H9 (cell line): ENCODE results near the gene PP2D1. TPM values are rescaled to one million over a fixed set of nuclear protein-coding genes. Genes with fewer than 3 reads are reported as not detected.

ENCODE experiments used
- DNase-seq: peaks from one replicate; pipeline ENCODE4 v3.0.0-alpha.2; 2017
- H2AFZ ChIP-seq: one replicate; pipeline ENCODE4 v1.6.1; 2013; ENCODE audit warnings: mild to moderate bottlenecking, low read length, control low read depth, moderate library complexity
- H2AK5ac ChIP-seq: 2 replicates; pipeline ENCODE4 v1.6.1; 2013; ENCODE audit warnings: low read length, control low read depth, mixed read lengths; ENCODE audit not compliant: insufficient read length
- H2BK120ac ChIP-seq: one replicate; pipeline ENCODE4 v1.6.1; 2013; ENCODE audit warnings: low read depth, mild to moderate bottlenecking, low read length, control low read depth, inconsistent platforms; ENCODE audit not compliant: poor library complexity, severe bottlenecking
- H2BK12ac ChIP-seq: 2 replicates; pipeline ENCODE4 v1.6.1; 2013; ENCODE audit warnings: low read length, control low read depth, mixed read lengths, low read depth; ENCODE audit not compliant: insufficient read length
- H2BK15ac ChIP-seq: 2 replicates; pipeline ENCODE4 v1.6.1; 2013; ENCODE audit warnings: low read depth, low read length, control low read depth
- H2BK20ac ChIP-seq: one replicate; pipeline ENCODE4 v1.6.1; 2013; ENCODE audit warnings: low read depth, mild to moderate bottlenecking, low read length, control low read depth, inconsistent platforms; ENCODE audit not compliant: poor library complexity, severe bottlenecking
- H2BK5ac ChIP-seq: 2 replicates; pipeline ENCODE4 v1.6.1; 2013; ENCODE audit warnings: low read length, control low read depth, mixed read lengths; ENCODE audit not compliant: insufficient read length
- H3K14ac ChIP-seq: 2 replicates; pipeline ENCODE4 v1.6.1; 2013; ENCODE audit warnings: low read length, control low read depth; ENCODE audit not compliant: insufficient read depth
- H3K18ac ChIP-seq: 2 replicates; pipeline ENCODE4 v1.6.1; 2013; ENCODE audit warnings: low read depth, mild to moderate bottlenecking, mixed read lengths, low read length, control low read depth; ENCODE audit not compliant: insufficient read length
- H3K23ac ChIP-seq: 2 replicates; pipeline ENCODE4 v1.6.1; 2013; ENCODE audit warnings: low read length, control low read depth, mixed read lengths, low read depth; ENCODE audit not compliant: insufficient read length
- H3K23me2 ChIP-seq: 2 replicates; pipeline ENCODE4 v1.6.1; 2013; ENCODE audit warnings: low read depth, mild to moderate bottlenecking, mixed read lengths, low read length, control low read depth; ENCODE audit not compliant: insufficient read length, poor library complexity, severe bottlenecking
- H3K27ac ChIP-seq: 2 replicates; pipeline ENCODE4 v1.5.1; 2013; ENCODE audit warnings: low read length, control low read depth, mixed read lengths, low read depth; ENCODE audit not compliant: insufficient read length
- H3K27me3 ChIP-seq: 2 replicates; pipeline ENCODE4 v1.6.1; 2013; ENCODE audit warnings: low read length, control low read depth, inconsistent platforms; ENCODE audit not compliant: insufficient read depth
- H3K4ac ChIP-seq: 2 replicates; pipeline ENCODE4 v1.6.1; 2013; ENCODE audit warnings: low read depth, mild to moderate bottlenecking, control low read depth, inconsistent platforms, low read length, moderate library complexity
- H3K4me1 ChIP-seq: 2 replicates; pipeline ENCODE4 v1.6.1; 2013; ENCODE audit warnings: low read length, control low read depth, inconsistent platforms; ENCODE audit not compliant: insufficient read depth
- H3K4me2 ChIP-seq: 2 replicates; pipeline ENCODE4 v1.6.1; 2013; ENCODE audit warnings: low read length, control low read depth, mixed read lengths; ENCODE audit not compliant: insufficient read length, insufficient read depth
- H3K56ac ChIP-seq: 2 replicates; pipeline ENCODE4 v1.6.1; 2013; ENCODE audit warnings: low read depth, mild to moderate bottlenecking, mixed read lengths, low read length, control low read depth; ENCODE audit not compliant: insufficient read length
- H3K79me1 ChIP-seq: 2 replicates; pipeline ENCODE4 v1.6.1; 2013; ENCODE audit warnings: low read depth, mild to moderate bottlenecking, moderate library complexity, low read length, control low read depth, inconsistent platforms; ENCODE audit not compliant: insufficient read depth, poor library complexity, severe bottlenecking
- H3K79me2 ChIP-seq: 2 replicates; pipeline ENCODE4 v1.6.1; 2013; ENCODE audit warnings: low read length, control low read depth, inconsistent platforms; ENCODE audit not compliant: insufficient read depth
- H3K9ac ChIP-seq: 2 replicates; pipeline ENCODE4 v1.6.1; 2013; ENCODE audit warnings: low read length, control low read depth, mixed read lengths; ENCODE audit not compliant: insufficient read length; ENCODE audit errors: extremely low read depth
- H3K9me3 ChIP-seq: one replicate; pipeline ENCODE4 v1.6.1; 2013; ENCODE audit warnings: low read depth, low read length, inconsistent platforms; ENCODE audit not compliant: control insufficient read depth
- H3T11ph ChIP-seq: one replicate; pipeline ENCODE4 v1.6.1; 2013; ENCODE audit warnings: mild to moderate bottlenecking, low read length, control low read depth, inconsistent platforms
- H4K20me1 ChIP-seq: one replicate; pipeline ENCODE4 v1.6.1; 2013; ENCODE audit not compliant: control insufficient read depth, insufficient read length, insufficient read depth
- H4K5ac ChIP-seq: 2 replicates; pipeline ENCODE4 v1.6.1; 2013; ENCODE audit warnings: low read depth, mild to moderate bottlenecking, mixed read lengths, low read length, control low read depth; ENCODE audit not compliant: insufficient read length
- H4K8ac ChIP-seq: replicated peaks from 2 replicates; pipeline ENCODE4 v1.6.1; 2013; ENCODE audit warnings: low read length, control low read depth, mixed read lengths, low read depth; ENCODE audit not compliant: insufficient read length
- H4K91ac ChIP-seq: 2 replicates; pipeline ENCODE4 v1.6.1; 2013; ENCODE audit warnings: low read depth, mild to moderate bottlenecking, moderate library complexity, mixed read lengths, low read length, control low read depth; ENCODE audit not compliant: insufficient read length
- H3K27ac Mint-ChIP-seq, 3 experiments: 2 replicates in 2 of 3; 3 replicates in 1 of 3; pipeline ENCODE4 v1.8.0; 2020 to 2021; ENCODE audit warnings: mixed read lengths in 3 of 3, mild to moderate bottlenecking in 1 of 3, moderate library complexity in 1 of 3
- H3K27me3 Mint-ChIP-seq: 2 replicates; pipeline ENCODE4 v1.8.0; 2021; ENCODE audit warnings: low read depth, mild to moderate bottlenecking, moderate library complexity, mixed read lengths
- H3K36me3 Mint-ChIP-seq, 3 experiments: 2 replicates in 2 of 3; 3 replicates in 1 of 3; pipeline ENCODE4 v1.8.0; 2020 to 2021; ENCODE audit warnings: low read depth in 3 of 3, mixed read lengths in 3 of 3; ENCODE audit not compliant: insufficient read depth in 1 of 3
- H3K4me1 Mint-ChIP-seq, 2 experiments: 2 replicates each; pipeline ENCODE4 v1.8.0; 2020; ENCODE audit warnings: mixed read lengths in 2 of 2
- H3K4me3 Mint-ChIP-seq, 2 experiments: 2 replicates in 1 of 2; 3 replicates in 1 of 2; pipeline ENCODE4 v1.8.0; 2020 to 2021; ENCODE audit warnings: mild to moderate bottlenecking in 2 of 2, mixed read lengths in 2 of 2, moderate library complexity in 1 of 2
- H3K9me3 Mint-ChIP-seq, 2 experiments: 2 replicates in 1 of 2; 3 replicates in 1 of 2; pipeline ENCODE4 v1.8.0; 2020; ENCODE audit warnings: mild to moderate bottlenecking in 2 of 2, mixed read lengths in 2 of 2, moderate library complexity in 1 of 2
- CTCF ChIP-seq: fragments of 200-600 bp; sonication (generic); conservative IDR thresholded peaks from 3 replicates; pipeline ENCODE4 v1.8.0; 2021; ENCODE audit warnings: antibody characterized with exemption, mild to moderate bottlenecking
- WGBS: extraction: QIAGEN DNeasy Blood & Tissue Kit; methylation state at CpG from one replicate; pipeline ENCODE4 v1.1.7; 2013; ENCODE audit warnings: missing lambda C conversion rate, low lambda C conversion rate, mixed read lengths; ENCODE audit not compliant: insufficient read length; ENCODE audit errors: extremely low coverage; 5-methylcytosine and 5-hydroxymethylcytosine counted together
- total RNA-seq: library from RNA; stranded (reverse); gene quantifications from 2 replicates; pipeline ENCODE4 v1.2.1, GENCODE V29; 2021

Gene PP2D1
- total RNA-seq, 1 experiment from 2014 or later: not detected

GRCh38 chr3:20007960-20008359 lies 4.1 kb downstream of the PP2D1 start:
- no peak overlapping the region for H4K5ac ChIP-seq
- no peaks in the 10 kb centered on the region for H3K79me2 ChIP-seq
- no peak for DNase-seq
- H3K23ac ChIP-seq: no peak overlapping the region
- H3K4me2 ChIP-seq: no peak overlapping the region
- H4K91ac ChIP-seq: no peak overlapping the region
- no CpG with 5 or more reads among the region's 20 CpGs for WGBS
- no peak overlapping the region for H2BK5ac ChIP-seq
- H2BK15ac ChIP-seq: no peak overlapping the region
- no peaks in the 10 kb centered on the region for H3K79me1 ChIP-seq
- no peak overlapping the region for H3K9ac ChIP-seq
- H3K14ac ChIP-seq: no peak overlapping the region
- no peak overlapping the region for H2BK20ac ChIP-seq
- no peak overlapping the region for H3K56ac ChIP-seq
- H3K23me2 ChIP-seq: no peaks in the 10 kb centered on the region
- no peaks in the 10 kb centered on the region for H3K36me3 Mint-ChIP-seq
- TF ChIP-seq CTCF: no peak
- no peak overlapping the region for H3K18ac ChIP-seq
- no peak overlapping the region for H3K27ac ChIP-seq
- H2AK5ac ChIP-seq: no peak overlapping the region
- H3K27me3 Mint-ChIP-seq: no peaks in the 10 kb centered on the region
- no peak overlapping the region for H2BK120ac ChIP-seq
- no peak overlapping the region for H3K4ac ChIP-seq
- H3K27me3 ChIP-seq: no peaks in the 10 kb centered on the region
- no peak overlapping the region for H4K8ac ChIP-seq
- H2AFZ ChIP-seq: no peak overlapping the region
- no peaks in the 10 kb centered on the region for H3K9me3 ChIP-seq
- H2BK12ac ChIP-seq: no peak overlapping the region
- no peak overlapping the region for H3K4me3 Mint-ChIP-seq
- no peaks in the 10 kb centered on the region for H4K20me1 ChIP-seq
- H3K27ac Mint-ChIP-seq: no peak overlapping the region
- no peaks in the 10 kb centered on the region for H3K4me1 ChIP-seq
- no peak overlapping the region for H3T11ph ChIP-seq
- H3K4me1 Mint-ChIP-seq: no peaks in the 10 kb centered on the region
- H3K9me3 Mint-ChIP-seq: no peaks in the 10 kb centered on the region
